WTC11 (cell line): ENCODE data around the gene NLGN1. TPM values are rescaled to one million over a fixed set of nuclear protein-coding genes. Genes with fewer than 3 reads are reported as not detected.

ENCODE experiments used
- ATAC-seq: fragments of 200-7000 bp; cut with Tn5 transposase; 2 replicates; pipeline ENCODE4 v1.10.0; 2021; ENCODE audit warnings: mild to moderate bottlenecking, moderate library complexity
- CTCF ChIA-PET: fragments of 300-600 bp; sonication (Branson Sonifier 250); formaldehyde crosslinking; loops from one replicate; lab custom pipeline; 2021; ENCODE audit warnings: antibody characterized with exemption; lab: Charles Lee
- POLR2A ChIA-PET: fragments of 350-600 bp; sonication (Branson Sonifier 250); formaldehyde crosslinking; loops from one replicate; lab custom pipeline; 2021; ENCODE audit warnings: antibody characterized with exemption; lab: Charles Lee
- DNase-seq: peaks from one replicate; pipeline ENCODE4 v3.0.0; 2021; ENCODE audit warnings: low spot score
- H3K27ac Mint-ChIP-seq: 2 replicates; pipeline ENCODE4 v1.8.0; 2021; ENCODE audit warnings: mixed read lengths
- H3K27me3 Mint-ChIP-seq: 2 replicates; pipeline ENCODE4 v1.8.0; 2021; ENCODE audit warnings: low read depth, mild to moderate bottlenecking, moderate library complexity, mixed read lengths
- H3K36me3 Mint-ChIP-seq: 2 replicates; pipeline ENCODE4 v1.8.0; 2021; ENCODE audit warnings: mixed read lengths
- H3K4me1 Mint-ChIP-seq: 2 replicates; pipeline ENCODE4 v1.8.0; 2022; ENCODE audit warnings: mixed read lengths
- H3K4me3 Mint-ChIP-seq: 2 replicates; pipeline ENCODE4 v1.8.0; 2021; ENCODE audit warnings: mild to moderate bottlenecking, moderate library complexity, mixed read lengths
- H3K9me3 Mint-ChIP-seq: 2 replicates; pipeline ENCODE4 v1.8.0; 2021; ENCODE audit warnings: mixed read lengths
- ATF2 ChIP-seq: sonication (generic); formaldehyde crosslinking; IDR thresholded peaks from 2 replicates; pipeline ENCODE4 v1.8.1; 2022; ENCODE audit warnings: low read depth, missing genetic modification reagents, borderline replicate concordance
- CREB1 ChIP-seq: sonication (generic); formaldehyde crosslinking; IDR thresholded peaks from 2 replicates; pipeline ENCODE4 v1.8.0; 2023; ENCODE audit warnings: mild to moderate bottlenecking, missing genetic modification reagents
- E2F4 ChIP-seq: sonication (generic); formaldehyde crosslinking; IDR thresholded peaks from 2 replicates; pipeline ENCODE4 v1.8.1; 2022; ENCODE audit warnings: low read depth, mild to moderate bottlenecking, moderate library complexity, missing genetic modification reagents, borderline replicate concordance
- GABPB1 ChIP-seq: sonication (generic); formaldehyde crosslinking; IDR thresholded peaks from 2 replicates; pipeline ENCODE4 v1.8.1; 2023; ENCODE audit warnings: mild to moderate bottlenecking, missing genetic modification reagents
- GTF2I ChIP-seq: fragments of 250-450 bp; sonication (Bioruptor Pico); conservative IDR thresholded peaks from 2 replicates; pipeline ENCODE4 v1.4.0; 2021; ENCODE audit warnings: mild to moderate bottlenecking
- JAZF1 ChIP-seq: fragments of 250-450 bp; sonication (Bioruptor Pico); IDR thresholded peaks from 2 replicates; pipeline ENCODE4 v1.9.0; 2021; ENCODE audit warnings: moderate library complexity, mild to moderate bottlenecking, inconsistent platforms
- KAT7 ChIP-seq: sonication (generic); formaldehyde crosslinking; IDR thresholded peaks from 2 replicates; pipeline ENCODE4 v1.8.1; 2023; ENCODE audit warnings: missing genetic modification reagents, mild to moderate bottlenecking, borderline replicate concordance
- OVOL2 ChIP-seq: fragments of 250-450 bp; sonication (Bioruptor Pico); IDR thresholded peaks from 2 replicates; pipeline ENCODE4 v1.9.0; 2021; ENCODE audit warnings: mild to moderate bottlenecking, borderline replicate concordance
- RORB ChIP-seq: fragments of 250-450 bp; sonication (Bioruptor Pico); IDR thresholded peaks from 2 replicates; pipeline ENCODE4 v1.9.0; 2021; ENCODE audit warnings: mild to moderate bottlenecking
- SMAD4 ChIP-seq: sonication (generic); formaldehyde crosslinking; IDR thresholded peaks from 2 replicates; pipeline ENCODE4 v1.8.0; 2022; ENCODE audit warnings: mild to moderate bottlenecking, missing genetic modification reagents
- TCF7 ChIP-seq: sonication (generic); formaldehyde crosslinking; IDR thresholded peaks from 2 replicates; pipeline ENCODE4 v1.8.0; 2022; ENCODE audit warnings: mild to moderate bottlenecking, low read depth, missing genetic modification reagents, moderate library complexity
- ZNF263 ChIP-seq: sonication (generic); formaldehyde crosslinking; IDR thresholded peaks from 2 replicates; pipeline ENCODE4 v1.8.1; 2022; ENCODE audit warnings: low read depth, mild to moderate bottlenecking, moderate library complexity, missing genetic modification reagents
- ZNF317 ChIP-seq: sonication (generic); formaldehyde crosslinking; IDR thresholded peaks from 2 replicates; pipeline ENCODE4 v1.8.1; 2023; ENCODE audit warnings: low read depth, mild to moderate bottlenecking, moderate library complexity, missing genetic modification reagents, borderline replicate concordance
- ZNF396 ChIP-seq: fragments of 250-450 bp; sonication (Bioruptor Pico); IDR thresholded peaks from 2 replicates; pipeline ENCODE4 v1.8.0; 2021; ENCODE audit warnings: mild to moderate bottlenecking, moderate library complexity, borderline replicate concordance
- ZNF425 ChIP-seq: fragments of 250-450 bp; sonication (Bioruptor Pico); conservative IDR thresholded peaks from 2 replicates; pipeline ENCODE4 v1.9.0; 2021; ENCODE audit warnings: mild to moderate bottlenecking
- total RNA-seq: library from RNA; stranded (reverse); gene quantifications from 3 replicates; pipeline ENCODE4 v1.2.3, GENCODE V29; 2021
- TF ChIP-seq, protein P1 (sequence below): fragments of 250-450 bp; sonication (Bioruptor Pico); IDR thresholded peaks from 2 replicates; pipeline ENCODE4 v1.9.0; 2021; ENCODE audit warnings: mild to moderate bottlenecking
- TF ChIP-seq, protein P2 (sequence below): fragments of 250-450 bp; sonication (Bioruptor Pico); IDR thresholded peaks from 2 replicates; pipeline ENCODE4 v2.1.2; 2022; ENCODE audit warnings: mild to moderate bottlenecking, moderate library complexity
- TF ChIP-seq, protein P3 (sequence below): sonication (generic); formaldehyde crosslinking; IDR thresholded peaks from 2 replicates; pipeline ENCODE4 v1.8.0; 2023; ENCODE audit warnings: missing genetic modification reagents
- TF ChIP-seq, protein P4 (sequence below): sonication (generic); formaldehyde crosslinking; IDR thresholded peaks from 2 replicates; pipeline ENCODE4 v1.8.1; 2023; ENCODE audit warnings: mild to moderate bottlenecking, missing genetic modification reagents, moderate library complexity
- TF ChIP-seq, protein P5 (sequence below): sonication (generic); formaldehyde crosslinking; IDR thresholded peaks from 2 replicates; pipeline ENCODE4 v1.8.1; 2023; ENCODE audit warnings: mild to moderate bottlenecking, missing genetic modification reagents

Gene NLGN1
- total RNA-seq, 1 experiment from 2014 or later, result 12.4 TPM

GRCh38 chr3:173774294-173774693 is 376.8 kb downstream of the NLGN1 start:
- no peak for TF ChIP-seq ZNF425
- TF ChIP-seq RORB, result no peak
- no peak for TF ChIP-seq ATF2
- TF ChIP-seq E2F4 (CRISPR knock-in tag), result no peak
- TF ChIP-seq, protein P1, sequence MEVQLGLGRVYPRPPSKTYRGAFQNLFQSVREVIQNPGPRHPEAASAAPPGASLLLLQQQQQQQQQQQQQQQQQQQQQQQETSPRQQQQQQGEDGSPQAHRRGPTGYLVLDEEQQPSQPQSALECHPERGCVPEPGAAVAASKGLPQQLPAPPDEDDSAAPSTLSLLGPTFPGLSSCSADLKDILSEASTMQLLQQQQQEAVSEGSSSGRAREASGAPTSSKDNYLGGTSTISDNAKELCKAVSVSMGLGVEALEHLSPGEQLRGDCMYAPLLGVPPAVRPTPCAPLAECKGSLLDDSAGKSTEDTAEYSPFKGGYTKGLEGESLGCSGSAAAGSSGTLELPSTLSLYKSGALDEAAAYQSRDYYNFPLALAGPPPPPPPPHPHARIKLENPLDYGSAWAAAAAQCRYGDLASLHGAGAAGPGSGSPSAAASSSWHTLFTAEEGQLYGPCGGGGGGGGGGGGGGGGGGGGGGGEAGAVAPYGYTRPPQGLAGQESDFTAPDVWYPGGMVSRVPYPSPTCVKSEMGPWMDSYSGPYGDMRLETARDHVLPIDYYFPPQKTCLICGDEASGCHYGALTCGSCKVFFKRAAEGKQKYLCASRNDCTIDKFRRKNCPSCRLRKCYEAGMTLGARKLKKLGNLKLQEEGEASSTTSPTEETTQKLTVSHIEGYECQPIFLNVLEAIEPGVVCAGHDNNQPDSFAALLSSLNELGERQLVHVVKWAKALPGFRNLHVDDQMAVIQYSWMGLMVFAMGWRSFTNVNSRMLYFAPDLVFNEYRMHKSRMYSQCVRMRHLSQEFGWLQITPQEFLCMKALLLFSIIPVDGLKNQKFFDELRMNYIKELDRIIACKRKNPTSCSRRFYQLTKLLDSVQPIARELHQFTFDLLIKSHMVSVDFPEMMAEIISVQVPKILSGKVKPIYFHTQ (CRISPR knock-in tag), result no peak
- no peak for TF ChIP-seq CREB1 (CRISPR knock-in tag)
- no peak for TF ChIP-seq KAT7 (CRISPR knock-in tag)
- no peak for TF ChIP-seq ZNF263 (CRISPR knock-in tag)
- TF ChIP-seq, protein P2, sequence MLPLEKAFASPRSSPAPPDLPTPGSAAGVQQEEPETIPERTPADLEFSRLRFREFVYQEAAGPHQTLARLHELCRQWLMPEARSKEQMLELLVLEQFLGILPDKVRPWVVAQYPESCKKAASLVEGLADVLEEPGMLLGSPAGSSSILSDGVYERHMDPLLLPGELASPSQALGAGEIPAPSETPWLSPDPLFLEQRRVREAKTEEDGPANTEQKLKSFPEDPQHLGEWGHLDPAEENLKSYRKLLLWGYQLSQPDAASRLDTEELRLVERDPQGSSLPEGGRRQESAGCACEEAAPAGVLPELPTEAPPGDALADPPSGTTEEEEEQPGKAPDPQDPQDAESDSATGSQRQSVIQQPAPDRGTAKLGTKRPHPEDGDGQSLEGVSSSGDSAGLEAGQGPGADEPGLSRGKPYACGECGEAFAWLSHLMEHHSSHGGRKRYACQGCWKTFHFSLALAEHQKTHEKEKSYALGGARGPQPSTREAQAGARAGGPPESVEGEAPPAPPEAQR (CRISPR knock-in tag), result no peak
- no peak for TF ChIP-seq SMAD4 (CRISPR knock-in tag)
- TF ChIP-seq, protein P3, sequence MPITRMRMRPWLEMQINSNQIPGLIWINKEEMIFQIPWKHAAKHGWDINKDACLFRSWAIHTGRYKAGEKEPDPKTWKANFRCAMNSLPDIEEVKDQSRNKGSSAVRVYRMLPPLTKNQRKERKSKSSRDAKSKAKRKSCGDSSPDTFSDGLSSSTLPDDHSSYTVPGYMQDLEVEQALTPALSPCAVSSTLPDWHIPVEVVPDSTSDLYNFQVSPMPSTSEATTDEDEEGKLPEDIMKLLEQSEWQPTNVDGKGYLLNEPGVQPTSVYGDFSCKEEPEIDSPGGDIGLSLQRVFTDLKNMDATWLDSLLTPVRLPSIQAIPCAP, result no peak
- TF ChIP-seq, protein P4, sequence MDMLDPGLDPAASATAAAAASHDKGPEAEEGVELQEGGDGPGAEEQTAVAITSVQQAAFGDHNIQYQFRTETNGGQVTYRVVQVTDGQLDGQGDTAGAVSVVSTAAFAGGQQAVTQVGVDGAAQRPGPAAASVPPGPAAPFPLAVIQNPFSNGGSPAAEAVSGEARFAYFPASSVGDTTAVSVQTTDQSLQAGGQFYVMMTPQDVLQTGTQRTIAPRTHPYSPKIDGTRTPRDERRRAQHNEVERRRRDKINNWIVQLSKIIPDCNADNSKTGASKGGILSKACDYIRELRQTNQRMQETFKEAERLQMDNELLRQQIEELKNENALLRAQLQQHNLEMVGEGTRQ, result no peak
- TF ChIP-seq OVOL2 (CRISPR knock-in tag), result no peak
- TF ChIP-seq ZNF317, result no peak
- TF ChIP-seq, protein P5, sequence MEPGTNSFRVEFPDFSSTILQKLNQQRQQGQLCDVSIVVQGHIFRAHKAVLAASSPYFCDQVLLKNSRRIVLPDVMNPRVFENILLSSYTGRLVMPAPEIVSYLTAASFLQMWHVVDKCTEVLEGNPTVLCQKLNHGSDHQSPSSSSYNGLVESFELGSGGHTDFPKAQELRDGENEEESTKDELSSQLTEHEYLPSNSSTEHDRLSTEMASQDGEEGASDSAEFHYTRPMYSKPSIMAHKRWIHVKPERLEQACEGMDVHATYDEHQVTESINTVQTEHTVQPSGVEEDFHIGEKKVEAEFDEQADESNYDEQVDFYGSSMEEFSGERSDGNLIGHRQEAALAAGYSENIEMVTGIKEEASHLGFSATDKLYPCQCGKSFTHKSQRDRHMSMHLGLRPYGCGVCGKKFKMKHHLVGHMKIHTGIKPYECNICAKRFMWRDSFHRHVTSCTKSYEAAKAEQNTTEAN (CRISPR knock-in tag), result no peak
- TF ChIP-seq ZNF396 (CRISPR knock-in tag), result no peak
- no peak for TF ChIP-seq JAZF1 (CRISPR knock-in tag)
- TF ChIP-seq GABPB1 (CRISPR knock-in tag), result no peak
- TF ChIP-seq TCF7 (CRISPR knock-in tag), result no peak
- no peak for TF ChIP-seq GTF2I
- Mint-ChIP-seq H3K9me3 (no peaks in the 10 kb centered on the region), H3K27ac (no peak overlapping the region), H3K27me3 (no peaks in the 10 kb centered on the region), H3K36me3 (no peaks in the 10 kb centered on the region), H3K4me1 (peaks cover 24% of the 10 kb centered on the region), H3K4me3 (no peak overlapping the region)
- ChIA-PET POLR2A (no interaction called here), CTCF (no interaction called here)
- ATAC-seq (no peak), DNase-seq (no peak)
